Pancreas (tissue), 10 donors: ENCODE results near the gene ANKS1B. TPM values are rescaled to one million over a fixed set of nuclear protein-coding genes. Genes with fewer than 3 reads are reported as not detected.

ENCODE experiments used
- ATAC-seq, 4 donors: fragments of 200-7000 bp; cut with Tn5 transposase; one replicate each; pipeline versions ENCODE4 v1.8.0 to v1.9.1; 2020; ENCODE audit warnings: mild to moderate bottlenecking in 4 of 4, moderate library complexity in 4 of 4
- DNase-seq, 6 donors: peaks; one replicate each; pipeline ENCODE4 v3.0.0-alpha.2; 2020
- FAIRE-seq: peaks from 2 replicates; lab custom pipeline; 2012; peaks lifted over from hg19 to GRCh38; lab: Jason Lieb, UNC
- H3K27ac ChIP-seq, 4 donors: fragments of 200-600 bp; sonication (generic); 1 replicate in 3 of 4; 2 replicates in 1 of 4; pipeline versions ENCODE4 v1.5.0 to v1.8.0; 2020
- H3K27me3 ChIP-seq, 4 donors: fragments of 200-600 bp; one replicate each; pipeline ENCODE4 v1.8.0; 2021
- H3K36me3 ChIP-seq, 3 donors: fragments of 200-600 bp; sonication (generic) in 1 of 3; one replicate each; pipeline versions ENCODE4 v1.5.0 to v1.8.0; 2020 to 2021
- H3K4me1 ChIP-seq, 3 donors: fragments of 200-600 bp; one replicate each; pipeline ENCODE4 v1.8.0; 2021
- H3K4me3 ChIP-seq, 4 donors: fragments of 200-600 bp; sonication (generic) in 2 of 4; one replicate each; pipeline versions ENCODE4 v1.5.0 to v1.8.0; 2020 to 2021
- H3K9me3 ChIP-seq, 4 donors: fragments of 200-600 bp; one replicate each; pipeline ENCODE4 v1.8.0; 2021
- CTCF ChIP-seq, 4 donors: fragments of 200-600 bp; sonication (generic) in 3 of 4; IDR thresholded peaks; one replicate each; pipeline versions ENCODE4 v1.5.0 to v1.8.0; 2021; ENCODE audit warnings: antibody characterized with exemption in 4 of 4
- WGBS, 2 donors: extraction: QIAGEN DNeasy Blood & Tissue Kit; methylation state at CpG; one replicate each; pipeline ENCODE4 v1.1.7; 2013; 5-methylcytosine and 5-hydroxymethylcytosine counted together
- intact Hi-C, 3 donors: fragments of 100-400 bp; cut with DNase I; formaldehyde crosslinking; loops; one replicate each; pipeline versions ENCODE4 v1.11.1 to v1.14.2; 2022
- polyA plus RNA-seq, 2 donors: library from polyadenylated mRNA; stranded (reverse); fragments of 200-250 nt; gene quantifications; one replicate each; pipeline ENCODE4 v1.2.3, GENCODE V29; 2013
- total RNA-seq, 6 donors: library from RNA; stranded (reverse); fragmentation: NEBNext Ultra II Directional in 4 of 6; extraction: Animal tissue kit (Norgen Biotek cat#: 25700) in 4 of 6; gene quantifications; one replicate each; pipeline versions ENCODE4 v1.2.1 to v1.2.4, GENCODE V29; 2021 to 2023
- donor health status: healthy with polysubstance abuse.
- donor health status: DM: no; HTN: no; CAD: no; lungs with moderate emphysema.
- donor health status: DM: no; HTN: no; CAD: no.
- donor health status: control.
- donor health status: control.
- donor health status: Bipolar disorder and iron deficiency.
- donor health status: DM: yes; HTN: yes; CAD: no.
- donor health status: DM: no; HTN: no; CAD: no.
- donor health status: DM: no; HTN: no; CAD: no.
- donor health status: DM: yes; HTN: yes; CAD: no.

Gene ANKS1B
- total and polyA plus RNA-seq, 8 donors = 0.49 to 3.2 (median 1.9) TPM

- Histone ChIP-seq H3K4me3 (no peak overlapping the region), H3K27ac (no peak overlapping the region), H3K36me3 (no peaks in the 10 kb centered on the region), H3K9me3 (no peaks in the 10 kb centered on the region), H3K27me3 (no peaks in the 10 kb centered on the region), H3K4me1 (no peaks in the 10 kb centered on the region)
- no peak for ATAC-seq
- no peak for FAIRE-seq
- DNase-seq = no peak
- intact Hi-C loops = no loop called here
- no peak for TF ChIP-seq CTCF (IDR thresholded peaks at IDR 0.05)
These were observed 964.9 kb downstream of the ANKS1B start for GRCh38 chr12:99019798-99020197.

- intact Hi-C loops = no loop called here
- TF ChIP-seq CTCF (IDR thresholded peaks at IDR 0.05) = no peak
- FAIRE-seq (no peak), DNase-seq (no peak), ATAC-seq (no peak)
- Histone ChIP-seq H3K27me3 (no peaks in the 10 kb centered on the region), H3K36me3 (no peaks in the 10 kb centered on the region), H3K27ac (no peak overlapping the region), H3K4me1 (no peaks in the 10 kb centered on the region), H3K9me3 (no peaks in the 10 kb centered on the region), H3K4me3 (no peak overlapping the region)
- WGBS, 2 donors = 58 to 65% methylated on average over 2 of the region's 2 CpGs
These were observed 966.8 kb downstream of the ANKS1B start for GRCh38 chr12:99017971-99018370.

GRCh38 chr12:99009654-99010296, 975.0 kb downstream of the ANKS1B start:
- intact Hi-C loops = loop anchor here in 1 of 3 donors (10.0 kb wide), 2 partner anchors 315 to 435 kb away; no protein-coding TSS in a partner anchor
- H3K9me3 ChIP-seq = no peaks in the 10 kb centered on the region
- no peaks in the 10 kb centered on the region for H3K4me1 ChIP-seq
- H3K27ac ChIP-seq = no peak overlapping the region
- H3K27me3 ChIP-seq = no peaks in the 10 kb centered on the region
- TF ChIP-seq CTCF (IDR thresholded peaks at IDR 0.05) = no peak
- H3K36me3 ChIP-seq = no peaks in the 10 kb centered on the region
- H3K4me3 ChIP-seq = no peak overlapping the region
- WGBS, 2 donors = 79 to 81% methylated on average over 3 of the region's 3 CpGs
- ATAC-seq = no peak
- no peak for FAIRE-seq
- DNase-seq = no peak

GRCh38 chr12:99005601-99006000, 979.1 kb downstream of the ANKS1B start:
- no peak for ATAC-seq
- Histone ChIP-seq H3K36me3 (no peaks in the 10 kb centered on the region), H3K9me3 (no peaks in the 10 kb centered on the region), H3K4me3 (no peak overlapping the region), H3K4me1 (no peaks in the 10 kb centered on the region), H3K27ac (no peak overlapping the region), H3K27me3 (no peaks in the 10 kb centered on the region)
- no peak for TF ChIP-seq CTCF (IDR thresholded peaks at IDR 0.05)
- 75 to 77% methylated on average over 5 of the region's 5 CpGs for WGBS, 2 donors
- intact Hi-C loops = loop anchor here in 1 of 3 donors (10.0 kb wide), 2 partner anchors 311 to 431 kb away; no protein-coding TSS in a partner anchor
- DNase-seq = no peak
- FAIRE-seq = no peak

GRCh38 chr12:99004799-99005466, 979.8 kb downstream of the ANKS1B start:
- no peak for TF ChIP-seq CTCF (IDR thresholded peaks at IDR 0.05)
- no peak overlapping the region for H3K27ac ChIP-seq
- no peak for ATAC-seq
- no peaks in the 10 kb centered on the region for H3K36me3 ChIP-seq
- H3K4me3 ChIP-seq = no peak overlapping the region
- no peak for DNase-seq
- no peak for FAIRE-seq
- H3K9me3 ChIP-seq = no peaks in the 10 kb centered on the region
- H3K4me1 ChIP-seq = no peaks in the 10 kb centered on the region
- intact Hi-C loops = loop anchor here in 1 of 3 donors (10.0 kb wide), 2 partner anchors 310 to 430 kb away; no protein-coding TSS in a partner anchor
- WGBS, 2 donors = 76 to 80% methylated on average over 12 of the region's 12 CpGs
- H3K27me3 ChIP-seq = no peaks in the 10 kb centered on the region
